Smooth muscle cell (in vitro differentiated cells): ENCODE data around the gene PTGDS. TPM values are rescaled to one million over a fixed set of nuclear protein-coding genes. Genes with fewer than 3 reads are reported as not detected.

Experiments used
- DNase-seq: peaks from one replicate; lab custom pipeline; 2025; ENCODE audit not compliant: unreplicated experiment; lab: John Stamatoyannopoulos, UW
- H2AFZ ChIP-seq: fragments of 200-600 bp; sonication (generic); 2 replicates; pipeline ENCODE4 v1.6.0; 2016; ENCODE audit warnings: antibody characterized with exemption, low read depth, mild to moderate bottlenecking
- H3F3A ChIP-seq: fragments of 200-600 bp; sonication (generic); 2 replicates; pipeline ENCODE4 v1.6.0; 2017; ENCODE audit warnings: antibody characterized with exemption, low read depth
- H3K27ac ChIP-seq: fragments of 200-600 bp; sonication (generic); 2 replicates; pipeline ENCODE4 v1.5.1; 2016; ENCODE audit warnings: low read depth, mild to moderate bottlenecking
- H3K27me3 ChIP-seq: fragments of 200-600 bp; sonication (generic); 2 replicates; pipeline ENCODE4 v1.6.1; 2016; ENCODE audit warnings: low read depth, mild to moderate bottlenecking
- H3K36me3 ChIP-seq: fragments of 200-600 bp; sonication (generic); 2 replicates; pipeline ENCODE4 v1.5.1; 2016; ENCODE audit warnings: low read depth
- H3K4me1 ChIP-seq: fragments of 200-600 bp; sonication (generic); 2 replicates; pipeline ENCODE4 v1.5.1; 2016; ENCODE audit warnings: low read depth
- H3K4me2 ChIP-seq: fragments of 200-600 bp; sonication (generic); 2 replicates; pipeline ENCODE4 v1.6.0; 2016; ENCODE audit warnings: mild to moderate bottlenecking
- H3K4me3 ChIP-seq: fragments of 200-600 bp; sonication (generic); 2 replicates; pipeline ENCODE4 v1.5.1; 2016; ENCODE audit warnings: mild to moderate bottlenecking
- H3K79me2 ChIP-seq: fragments of 200-600 bp; sonication (generic); 2 replicates; pipeline ENCODE4 v1.6.0; 2016; ENCODE audit warnings: low read depth, mild to moderate bottlenecking
- H3K9ac ChIP-seq: fragments of 200-600 bp; sonication (generic); 2 replicates; pipeline ENCODE4 v1.6.0; 2016; ENCODE audit warnings: low read depth
- H3K9me3 ChIP-seq: fragments of 200-600 bp; sonication (generic); replicated peaks from 2 replicates; pipeline ENCODE4 v1.5.1; 2016; ENCODE audit warnings: low read depth
- H4K20me1 ChIP-seq: fragments of 200-600 bp; sonication (generic); 2 replicates; pipeline ENCODE4 v1.6.0; 2016; ENCODE audit warnings: low read depth
- WGBS: methylation state at CpG from one replicate; pipeline ENCODE4 v1.1.7; 2016; ENCODE audit warnings: low lambda C conversion rate; 5-methylcytosine and 5-hydroxymethylcytosine counted together
- polyA plus RNA-seq: library from polyadenylated mRNA; unstranded; fragments of >200 nt; fragmentation: Nextera tagmentation; extraction: Ambion mirVana; gene quantifications from 2 replicates; pipeline ENCODE4 v1.2.1, GENCODE V29; 2016
- total RNA-seq: library from RNA; depleted of rRNA; stranded (reverse); fragments of >200 nt; gene quantifications from 2 replicates; pipeline ENCODE4 v1.2.3, GENCODE V29; 2014
- TF ChIP-seq, protein P1 (sequence below): fragments of 200-600 bp; sonication (generic); IDR thresholded peaks from 2 replicates; pipeline ENCODE4 v1.5.1; 2017; ENCODE audit warnings: borderline replicate concordance, mild to moderate bottlenecking, antibody characterized with exemption; ENCODE audit not compliant: insufficient read depth, poor library complexity, severe bottlenecking

Gene PTGDS
- total and polyA plus RNA-seq, 2 experiments from 2014 or later, result 119 to 611 TPM

DNA sequence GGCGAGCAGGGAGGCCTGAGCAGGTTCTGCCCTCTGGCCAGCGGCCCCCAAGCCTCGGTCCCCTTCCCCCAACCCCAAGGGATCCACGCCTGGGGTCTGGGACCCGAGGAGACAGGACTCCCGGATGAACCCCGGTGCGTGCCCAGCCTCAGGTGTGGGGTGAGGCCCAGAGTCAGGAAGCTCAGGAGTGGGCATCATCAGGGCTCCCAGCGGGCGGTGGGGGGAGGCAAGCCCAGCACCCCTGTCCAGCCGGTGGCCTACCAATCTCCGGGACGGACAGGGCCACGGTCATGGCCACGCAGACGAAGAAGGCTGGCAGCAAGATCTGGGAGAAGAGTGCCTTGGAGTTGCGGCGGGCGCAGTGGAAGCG lies 36.3 kb downstream of the PTGDS start:
- TF ChIP-seq, protein P1, sequence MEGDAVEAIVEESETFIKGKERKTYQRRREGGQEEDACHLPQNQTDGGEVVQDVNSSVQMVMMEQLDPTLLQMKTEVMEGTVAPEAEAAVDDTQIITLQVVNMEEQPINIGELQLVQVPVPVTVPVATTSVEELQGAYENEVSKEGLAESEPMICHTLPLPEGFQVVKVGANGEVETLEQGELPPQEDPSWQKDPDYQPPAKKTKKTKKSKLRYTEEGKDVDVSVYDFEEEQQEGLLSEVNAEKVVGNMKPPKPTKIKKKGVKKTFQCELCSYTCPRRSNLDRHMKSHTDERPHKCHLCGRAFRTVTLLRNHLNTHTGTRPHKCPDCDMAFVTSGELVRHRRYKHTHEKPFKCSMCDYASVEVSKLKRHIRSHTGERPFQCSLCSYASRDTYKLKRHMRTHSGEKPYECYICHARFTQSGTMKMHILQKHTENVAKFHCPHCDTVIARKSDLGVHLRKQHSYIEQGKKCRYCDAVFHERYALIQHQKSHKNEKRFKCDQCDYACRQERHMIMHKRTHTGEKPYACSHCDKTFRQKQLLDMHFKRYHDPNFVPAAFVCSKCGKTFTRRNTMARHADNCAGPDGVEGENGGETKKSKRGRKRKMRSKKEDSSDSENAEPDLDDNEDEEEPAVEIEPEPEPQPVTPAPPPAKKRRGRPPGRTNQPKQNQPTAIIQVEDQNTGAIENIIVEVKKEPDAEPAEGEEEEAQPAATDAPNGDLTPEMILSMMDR, result no peak
- 95% methylated on average over 19 of the region's 20 CpGs for WGBS
- H3K27me3 ChIP-seq, result no peaks in the 10 kb centered on the region
- no peak overlapping the region for H3K4me2 ChIP-seq
- H2AFZ ChIP-seq, result no peak overlapping the region
- H3K9ac ChIP-seq, result no peak overlapping the region
- no peaks in the 10 kb centered on the region for H3K9me3 ChIP-seq
- H3F3A ChIP-seq, result no peaks in the 10 kb centered on the region
- no peak for DNase-seq
- no peak overlapping the region for H3K4me3 ChIP-seq
- H4K20me1 ChIP-seq, result no peaks in the 10 kb centered on the region
- no peaks in the 10 kb centered on the region for H3K79me2 ChIP-seq
- no peak overlapping the region for H3K27ac ChIP-seq
- H3K36me3 ChIP-seq, result no peaks in the 10 kb centered on the region
- no peaks in the 10 kb centered on the region for H3K4me1 ChIP-seq

GRCh38 chr9:137014166-137014565 lies 36.9 kb downstream of the PTGDS start:
- H3K36me3 ChIP-seq, result no peaks in the 10 kb centered on the region
- no peak overlapping the region for H3K9ac ChIP-seq
- H3K4me2 ChIP-seq, result no peak overlapping the region
- 94% methylated on average over 23 of the region's 23 CpGs for WGBS
- H2AFZ ChIP-seq, result no peak overlapping the region
- no peaks in the 10 kb centered on the region for H4K20me1 ChIP-seq
- H3K27me3 ChIP-seq, result no peaks in the 10 kb centered on the region
- H3F3A ChIP-seq, result no peaks in the 10 kb centered on the region
- no peaks in the 10 kb centered on the region for H3K79me2 ChIP-seq
- no peak for DNase-seq
- TF ChIP-seq, protein P1, result no peak
- H3K9me3 ChIP-seq, result no peaks in the 10 kb centered on the region
- no peak overlapping the region for H3K27ac ChIP-seq
- no peaks in the 10 kb centered on the region for H3K4me1 ChIP-seq
- no peak overlapping the region for H3K4me3 ChIP-seq

GRCh38 chr9:137014776-137015539 lies 37.7 kb downstream of the PTGDS start:
- H3K27me3 ChIP-seq, result no peaks in the 10 kb centered on the region
- H3K9me3 ChIP-seq, result no peaks in the 10 kb centered on the region
- H3K27ac ChIP-seq, result no peak overlapping the region
- H3K4me3 ChIP-seq, result no peak overlapping the region
- WGBS, result 98% methylated on average over 36 of the region's 36 CpGs
- no peaks in the 10 kb centered on the region for H3K79me2 ChIP-seq
- no peak overlapping the region for H3K4me2 ChIP-seq
- H4K20me1 ChIP-seq, result no peaks in the 10 kb centered on the region
- no peak overlapping the region for H2AFZ ChIP-seq
- TF ChIP-seq, protein P1, result no peak
- no peaks in the 10 kb centered on the region for H3K36me3 ChIP-seq
- no peak overlapping the region for H3K9ac ChIP-seq
- H3K4me1 ChIP-seq, result no peaks in the 10 kb centered on the region
- H3F3A ChIP-seq, result no peaks in the 10 kb centered on the region
- DNase-seq, result no peak

DNA sequence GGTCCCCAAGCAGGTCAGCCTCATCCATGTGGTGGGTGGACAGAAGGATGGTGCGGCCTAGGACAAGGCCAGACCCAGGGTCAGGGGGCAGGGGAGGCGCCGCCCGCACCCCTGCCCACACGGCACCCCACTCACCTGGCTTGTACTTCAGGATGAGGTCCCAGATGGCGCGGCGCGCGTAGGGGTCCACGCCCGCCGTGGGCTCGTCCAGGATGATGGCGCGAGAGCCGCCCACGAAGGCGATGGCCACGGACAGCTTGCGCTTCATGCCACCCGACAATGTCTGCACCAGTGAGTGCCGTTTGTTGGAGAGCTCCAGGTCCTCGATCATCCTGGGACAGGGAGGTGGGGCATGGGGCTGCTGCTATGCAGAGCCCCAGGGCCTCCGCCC lies 38.2 kb downstream of the PTGDS start:
- TF ChIP-seq, protein P1, result no peak
- Histone ChIP-seq H3K27ac (no peak overlapping the region), H3K4me2 (no peak overlapping the region), H3K9me3 (no peaks in the 10 kb centered on the region), H3K36me3 (no peaks in the 10 kb centered on the region), H3K9ac (no peak overlapping the region), H3K79me2 (no peaks in the 10 kb centered on the region), H3K4me1 (no peaks in the 10 kb centered on the region), H3F3A (no peaks in the 10 kb centered on the region), H3K4me3 (no peak overlapping the region), H4K20me1 (no peaks in the 10 kb centered on the region), H2AFZ (no peak overlapping the region), H3K27me3 (no peaks in the 10 kb centered on the region)
- DNase-seq, result no peak
- 97% methylated on average over 25 of the region's 25 CpGs for whole genome bisulfite sequencing
